Endodermal cell (in vitro differentiated cells): ENCODE measurements around the gene CAMSAP1. TPM values are rescaled to one million over a fixed set of nuclear protein-coding genes. Genes with fewer than 3 reads are reported as not detected.
"Not testable (repeated sequence)": the region's sequence is repeated elsewhere in the genome, so short reads cannot be mapped to it uniquely, and the experiment has no call there.

ENCODE experiments used
- DNase-seq: peaks from one replicate; pipeline ENCODE4 v3.0.0-alpha.2; 2017
- H3K27ac ChIP-seq: 2 replicates; pipeline ENCODE4 v1.5.1; 2013; ENCODE audit warnings: mild to moderate bottlenecking, low read depth, low read length, moderate library complexity
- H3K27me3 ChIP-seq: 2 replicates; pipeline ENCODE4 v1.6.1; 2013; ENCODE audit warnings: mild to moderate bottlenecking, low read length, moderate library complexity; ENCODE audit not compliant: insufficient read depth, control insufficient read depth, poor library complexity, severe bottlenecking
- H3K36me3 ChIP-seq: 2 replicates; pipeline ENCODE4 v1.7.0; 2013; ENCODE audit warnings: mild to moderate bottlenecking, low read length, moderate library complexity; ENCODE audit not compliant: control insufficient read depth, insufficient read depth
- H3K4me1 ChIP-seq: one replicate; pipeline ENCODE4 v1.7.0; 2013; ENCODE audit warnings: low read length; ENCODE audit not compliant: control insufficient read depth, insufficient read depth
- H3K4me3 ChIP-seq: 2 replicates; pipeline ENCODE4 v1.5.1; 2013; ENCODE audit warnings: mild to moderate bottlenecking, low read length, moderate library complexity
- H3K9ac ChIP-seq: 2 replicates; pipeline ENCODE4 v1.6.1; 2013; ENCODE audit warnings: mild to moderate bottlenecking, low read length, moderate library complexity; ENCODE audit not compliant: poor library complexity, severe bottlenecking; ENCODE audit errors: extremely low read depth
- H3K9me3 ChIP-seq: 2 replicates; pipeline ENCODE4 v1.6.1; 2013; ENCODE audit warnings: mild to moderate bottlenecking, low read length, moderate library complexity; ENCODE audit not compliant: control insufficient read depth
- H3K27ac Mint-ChIP-seq: 2 replicates; pipeline ENCODE4 v1.8.0; 2020; ENCODE audit warnings: mixed read lengths
- H3K27me3 Mint-ChIP-seq: 2 replicates; pipeline ENCODE4 v1.8.0; 2021; ENCODE audit warnings: mild to moderate bottlenecking, mixed read lengths; ENCODE audit not compliant: insufficient read depth
- H3K36me3 Mint-ChIP-seq: 2 replicates; pipeline ENCODE4 v1.8.0; 2020; ENCODE audit warnings: low read depth, mixed read lengths
- H3K4me1 Mint-ChIP-seq: 2 replicates; pipeline ENCODE4 v1.8.0; 2020; ENCODE audit warnings: mixed read lengths
- H3K4me3 Mint-ChIP-seq: 2 replicates; pipeline ENCODE4 v1.8.0; 2020; ENCODE audit warnings: mild to moderate bottlenecking, moderate library complexity, mixed read lengths
- H3K9me3 Mint-ChIP-seq: 2 replicates; pipeline ENCODE4 v1.8.0; 2020; ENCODE audit warnings: mild to moderate bottlenecking, mixed read lengths
- WGBS, 2 experiments: methylation state at CpG; one replicate each; pipeline versions ENCODE4 v1.1.5 to v1.1.7; 2013; ENCODE audit warnings: missing lambda C conversion rate in 2 of 2, mixed read lengths in 1 of 2; ENCODE audit not compliant: insufficient coverage in 1 of 2, insufficient read length in 1 of 2; 5-methylcytosine and 5-hydroxymethylcytosine counted together
- total RNA-seq, 2 donors: library from RNA; stranded (reverse); fragmentation: NEBNext Ultra II Directional in 1 of 2; extraction: Animal tissue kit (Norgen Biotek cat#: 25700) in 1 of 2; gene quantifications; 2 replicates in 1 of 2; 3 replicates in 1 of 2; pipeline ENCODE4 v1.2.1, GENCODE V29; 2021
- TF ChIP-seq, protein P1 (sequence below): fragments of 200-600 bp; sonication (generic); conservative IDR thresholded peaks from 2 replicates; pipeline ENCODE4 v1.5.0; 2021; ENCODE audit warnings: antibody characterized with exemption, mild to moderate bottlenecking

The CAMSAP1 gene
- total RNA-seq, 2 donors from 2014 or later = 40.1 to 43.1 TPM

DNA sequence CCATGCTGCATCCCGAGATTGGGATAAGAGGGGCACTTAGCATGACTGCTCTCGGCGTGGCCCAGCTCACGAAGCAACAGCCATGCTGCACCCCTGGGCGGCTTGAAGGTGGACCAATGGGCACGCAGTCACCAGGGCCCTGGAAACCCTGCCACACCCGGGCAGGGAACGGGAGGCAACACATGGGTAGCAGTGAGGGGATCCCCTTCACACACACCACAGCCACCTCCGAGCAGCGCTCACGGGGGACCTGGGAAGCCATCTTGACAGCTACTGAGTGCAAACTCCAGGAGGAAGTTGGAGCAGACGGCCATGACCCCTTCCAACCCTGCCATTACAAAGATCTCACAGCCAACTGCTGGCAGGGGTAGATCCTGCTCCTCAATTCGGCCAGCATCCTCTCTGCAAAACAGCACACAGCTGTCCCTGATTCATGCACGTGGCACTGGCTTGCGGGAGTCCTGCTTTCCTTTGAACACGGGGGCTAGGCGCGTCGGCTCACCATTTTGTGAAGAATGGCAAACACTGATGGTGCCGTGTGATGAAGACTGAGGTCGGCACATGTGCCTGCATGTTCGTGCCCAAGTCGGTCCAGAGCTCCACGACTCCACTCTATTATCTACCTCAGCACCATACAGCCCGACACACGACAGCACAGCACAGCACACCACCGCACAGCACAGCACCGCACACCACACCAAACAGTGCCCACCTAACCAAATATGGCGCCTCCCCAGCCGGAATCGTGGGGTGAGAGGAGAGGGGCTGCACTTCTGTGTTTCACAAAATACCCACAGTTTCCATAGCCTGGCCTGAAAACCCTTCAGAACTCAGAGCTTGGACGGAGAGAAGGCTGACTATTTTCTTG lies 48.8 kb upstream of the CAMSAP1 start:
- Mint-ChIP-seq H3K9me3 (no peaks in the 10 kb centered on the region), H3K4me3 (no peak overlapping the region), H3K36me3 (peaks cover 25% of the 10 kb centered on the region), H3K27me3 (no peaks in the 10 kb centered on the region), H3K4me1 (peaks cover 12% of the 10 kb centered on the region), H3K27ac (peak overlapping the region; percentile 36)
- Histone ChIP-seq H3K27ac (no peak overlapping the region), H3K4me1 (peaks cover 5% of the 10 kb centered on the region), H3K9ac (no peak overlapping the region), H3K9me3 (no peaks in the 10 kb centered on the region), H3K27me3 (no peaks in the 10 kb centered on the region), H3K4me3 (no peak overlapping the region), H3K36me3 (peaks cover 22% of the 10 kb centered on the region)
- TF ChIP-seq, protein P1, sequence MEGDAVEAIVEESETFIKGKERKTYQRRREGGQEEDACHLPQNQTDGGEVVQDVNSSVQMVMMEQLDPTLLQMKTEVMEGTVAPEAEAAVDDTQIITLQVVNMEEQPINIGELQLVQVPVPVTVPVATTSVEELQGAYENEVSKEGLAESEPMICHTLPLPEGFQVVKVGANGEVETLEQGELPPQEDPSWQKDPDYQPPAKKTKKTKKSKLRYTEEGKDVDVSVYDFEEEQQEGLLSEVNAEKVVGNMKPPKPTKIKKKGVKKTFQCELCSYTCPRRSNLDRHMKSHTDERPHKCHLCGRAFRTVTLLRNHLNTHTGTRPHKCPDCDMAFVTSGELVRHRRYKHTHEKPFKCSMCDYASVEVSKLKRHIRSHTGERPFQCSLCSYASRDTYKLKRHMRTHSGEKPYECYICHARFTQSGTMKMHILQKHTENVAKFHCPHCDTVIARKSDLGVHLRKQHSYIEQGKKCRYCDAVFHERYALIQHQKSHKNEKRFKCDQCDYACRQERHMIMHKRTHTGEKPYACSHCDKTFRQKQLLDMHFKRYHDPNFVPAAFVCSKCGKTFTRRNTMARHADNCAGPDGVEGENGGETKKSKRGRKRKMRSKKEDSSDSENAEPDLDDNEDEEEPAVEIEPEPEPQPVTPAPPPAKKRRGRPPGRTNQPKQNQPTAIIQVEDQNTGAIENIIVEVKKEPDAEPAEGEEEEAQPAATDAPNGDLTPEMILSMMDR = no peak
- 87 to 91% methylated on average over 26 to 32 of the region's 32 CpGs for WGBS, 2 experiments
- no peak for DNase-seq

DNA sequence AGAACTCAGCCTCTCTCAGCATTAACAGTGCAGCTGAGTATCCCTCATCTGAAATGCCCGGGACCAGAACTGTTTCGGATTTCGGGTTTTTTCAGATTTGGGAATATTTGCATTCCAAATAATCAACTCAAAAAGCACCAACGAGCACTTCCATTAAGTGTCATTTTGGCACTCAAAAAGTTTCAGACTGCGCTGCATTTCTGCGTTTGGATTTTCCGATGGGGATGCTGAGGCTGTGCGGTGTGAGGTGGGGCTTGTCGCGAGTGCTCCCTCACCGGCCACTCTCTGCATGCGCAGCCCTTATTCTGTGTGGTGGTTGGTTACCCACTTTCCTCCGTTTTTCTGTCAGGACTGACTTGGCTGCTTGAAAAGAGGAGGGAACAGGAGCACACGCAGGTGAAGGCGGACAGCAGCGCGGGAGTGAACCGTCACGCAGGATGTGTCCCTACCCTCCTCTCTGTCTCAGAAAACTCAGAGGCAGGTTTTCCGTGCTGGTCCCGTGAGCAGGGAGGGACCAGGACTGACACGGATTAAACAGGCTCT lies 45.4 kb upstream of the CAMSAP1 start:
- Mint-ChIP-seq H3K27ac (no peak overlapping the region), H3K9me3 (no peaks in the 10 kb centered on the region), H3K4me3 (no peak overlapping the region), H3K27me3 (no peaks in the 10 kb centered on the region), H3K4me1 (no peaks in the 10 kb centered on the region), H3K36me3 (peaks cover 30% of the 10 kb centered on the region)
- TF ChIP-seq, protein P1 = no peak
- no peaks in the 10 kb centered on the region for H3K4me1 ChIP-seq
- no peak overlapping the region for H3K9ac ChIP-seq
- peaks cover 32% of the 10 kb centered on the region for H3K36me3 ChIP-seq
- 96 to 97% methylated on average over 13 to 22 of the region's 22 CpGs for WGBS, 2 experiments
- no peaks in the 10 kb centered on the region for H3K9me3 ChIP-seq
- no peak for DNase-seq
- H3K4me3 ChIP-seq = no peak overlapping the region
- no peak overlapping the region for H3K27ac ChIP-seq
- no peaks in the 10 kb centered on the region for H3K27me3 ChIP-seq

DNA sequence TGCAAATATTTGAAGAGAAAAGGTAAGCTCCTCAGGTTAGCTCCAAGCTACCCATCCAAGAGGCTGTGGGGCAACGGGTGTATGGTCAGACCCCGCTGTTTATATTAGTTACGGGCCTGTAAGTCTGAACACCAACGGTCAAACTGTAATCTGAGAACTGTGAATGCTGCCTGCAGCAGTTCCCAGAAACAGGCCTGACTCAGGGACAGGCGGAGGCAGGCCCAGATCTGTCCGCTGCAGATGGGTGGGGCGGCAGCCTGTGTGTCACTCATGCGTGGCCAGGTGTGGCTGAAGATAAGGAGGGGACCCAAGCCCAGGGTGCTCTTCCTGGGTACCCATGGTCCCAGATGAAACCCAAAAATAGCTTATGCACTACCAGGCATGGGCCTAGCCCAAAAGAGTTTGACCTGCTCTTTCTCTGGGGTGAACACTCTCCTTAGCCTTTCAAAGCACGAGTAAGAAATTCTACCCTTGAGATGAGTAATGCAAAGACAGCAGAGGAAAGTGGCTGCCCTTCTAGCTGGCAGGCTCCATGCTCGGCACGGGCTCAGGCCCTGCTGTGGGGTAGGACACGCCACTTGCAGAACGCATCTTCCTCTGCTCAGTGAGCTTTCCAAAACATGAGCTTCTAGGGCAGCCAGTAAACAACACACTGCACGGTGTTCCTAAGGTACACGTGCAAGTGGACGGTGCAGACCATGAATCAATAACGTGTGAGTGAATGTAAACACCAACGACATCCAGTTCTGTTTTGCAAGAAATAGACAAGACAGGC lies 44.7 kb upstream of the CAMSAP1 start:
- no peak for DNase-seq
- WGBS, 2 experiments = 94% methylated on average over 16 to 18 of the region's 18 CpGs

DNA sequence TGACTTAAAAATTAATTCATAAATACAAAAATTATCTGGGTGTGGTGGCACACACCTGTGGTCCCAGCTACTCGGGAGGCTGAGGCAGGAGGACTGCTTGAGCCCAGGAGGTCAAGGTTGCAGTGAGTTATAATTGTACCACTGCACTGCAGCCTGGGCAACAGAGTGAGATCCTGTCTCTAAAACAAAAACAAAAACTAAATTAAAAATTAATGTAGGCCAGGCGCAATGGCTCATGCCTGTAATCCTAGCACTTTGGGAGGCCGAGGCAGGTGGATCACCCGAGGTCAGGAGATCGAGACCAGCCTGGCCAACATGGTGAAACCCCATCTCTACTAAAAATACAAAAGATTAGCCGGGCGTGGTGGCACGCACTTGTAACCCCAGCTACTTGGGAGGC lies 44.0 kb upstream of the CAMSAP1 start:
- H3K4me3 ChIP-seq, H3K4me3 Mint-ChIP-seq, H3K9me3 Mint-ChIP-seq, H3K9ac ChIP-seq, DNase-seq, H3K27ac ChIP-seq, H3K27me3 ChIP-seq, H3K9me3 ChIP-seq, H3K27me3 Mint-ChIP-seq, H3K4me1 Mint-ChIP-seq, H3K27ac Mint-ChIP-seq, H3K4me1 ChIP-seq: not testable (repeated sequence)
- H3K36me3 ChIP-seq = peaks cover 32% of the 10 kb centered on the region
- 94 to 100% methylated on average over 7 to 8 of the region's 8 CpGs for WGBS, 2 experiments
- H3K36me3 Mint-ChIP-seq = peaks cover 41% of the 10 kb centered on the region

More for the DNA sequence above, 44.7 kb upstream of the CAMSAP1 start:
- Mint-ChIP-seq H3K4me1 (no peaks in the 10 kb centered on the region), H3K27me3 (no peaks in the 10 kb centered on the region), H3K9me3 (no peaks in the 10 kb centered on the region), H3K36me3 (peaks cover 35% of the 10 kb centered on the region), H3K27ac (no peak overlapping the region), H3K4me3 (no peak overlapping the region)
- Histone ChIP-seq H3K9ac (no peak overlapping the region), H3K27me3 (no peaks in the 10 kb centered on the region), H3K36me3 (peaks cover 32% of the 10 kb centered on the region), H3K4me1 (no peaks in the 10 kb centered on the region), H3K27ac (peak overlapping the region; percentile 30), H3K4me3 (no peak overlapping the region), H3K9me3 (no peaks in the 10 kb centered on the region)
- TF ChIP-seq, protein P1 = no peak
